ENCODE data around the gene CELA3B.
"Not testable (repeated sequence)": the region's sequence is repeated elsewhere in the genome, so short reads cannot be mapped to it uniquely, and the experiment has no call there.

DNA sequence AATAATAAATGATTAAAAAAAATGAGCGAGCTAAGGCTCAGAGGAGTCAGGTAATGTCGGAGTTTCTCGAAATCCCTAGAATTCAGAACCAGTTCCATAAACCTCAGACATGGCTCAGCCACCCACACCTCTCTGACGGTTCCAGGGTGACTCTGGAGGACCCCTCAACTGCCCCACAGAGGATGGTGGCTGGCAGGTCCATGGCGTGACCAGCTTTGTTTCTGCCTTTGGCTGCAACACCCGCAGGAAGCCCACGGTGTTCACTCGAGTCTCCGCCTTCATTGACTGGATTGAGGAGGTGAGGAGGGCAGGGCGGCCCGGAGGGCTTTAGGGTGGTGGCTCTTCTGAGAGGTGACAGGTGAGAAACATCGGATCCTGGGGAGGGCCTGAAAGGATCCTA is 9.6 kb downstream of the CELA3B start:
- TF ChIP-seq, protein P1, sequence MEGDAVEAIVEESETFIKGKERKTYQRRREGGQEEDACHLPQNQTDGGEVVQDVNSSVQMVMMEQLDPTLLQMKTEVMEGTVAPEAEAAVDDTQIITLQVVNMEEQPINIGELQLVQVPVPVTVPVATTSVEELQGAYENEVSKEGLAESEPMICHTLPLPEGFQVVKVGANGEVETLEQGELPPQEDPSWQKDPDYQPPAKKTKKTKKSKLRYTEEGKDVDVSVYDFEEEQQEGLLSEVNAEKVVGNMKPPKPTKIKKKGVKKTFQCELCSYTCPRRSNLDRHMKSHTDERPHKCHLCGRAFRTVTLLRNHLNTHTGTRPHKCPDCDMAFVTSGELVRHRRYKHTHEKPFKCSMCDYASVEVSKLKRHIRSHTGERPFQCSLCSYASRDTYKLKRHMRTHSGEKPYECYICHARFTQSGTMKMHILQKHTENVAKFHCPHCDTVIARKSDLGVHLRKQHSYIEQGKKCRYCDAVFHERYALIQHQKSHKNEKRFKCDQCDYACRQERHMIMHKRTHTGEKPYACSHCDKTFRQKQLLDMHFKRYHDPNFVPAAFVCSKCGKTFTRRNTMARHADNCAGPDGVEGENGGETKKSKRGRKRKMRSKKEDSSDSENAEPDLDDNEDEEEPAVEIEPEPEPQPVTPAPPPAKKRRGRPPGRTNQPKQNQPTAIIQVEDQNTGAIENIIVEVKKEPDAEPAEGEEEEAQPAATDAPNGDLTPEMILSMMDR (IDR thresholded peaks at IDR 0.05) = not testable (repeated sequence)
- not testable (repeated sequence) for TF ChIP-seq POLR2A, POLR2AphosphoS5 (IDR thresholded peaks at IDR 0.05)

All from suprapubic skin (tissue), 4 donors.